B cell (primary cell): ENCODE data around the gene SLCO4C1. TPM values are rescaled to one million over a fixed set of nuclear protein-coding genes. Genes with fewer than 3 reads are reported as not detected.

ENCODE experiments used
- ATAC-seq: fragments of 200-7000 bp; cut with Tn5 transposase; one replicate; pipeline ENCODE4 v1.10.0; 2021; ENCODE audit warnings: low read depth, mild to moderate bottlenecking, moderate number of reproducible peaks, moderate library complexity
- CTCF ChIA-PET: fragments of 350-600 bp; sonication (Branson Sonifier 250); formaldehyde crosslinking; loops from one replicate; lab custom pipeline; 2021; ENCODE audit warnings: antibody characterized with exemption, inconsistent platforms; lab: Charles Lee
- POLR2A ChIA-PET: fragments of 350-600 bp; sonication (Branson Sonifier 250); formaldehyde crosslinking; loops from one replicate; lab custom pipeline; 2021; ENCODE audit warnings: antibody characterized with exemption; lab: Charles Lee
- DNase-seq: peaks from one replicate; pipeline ENCODE4 v3.0.0; 2013
- H2AFZ ChIP-seq: 2 replicates; pipeline ENCODE4 v1.6.1; 2012; ENCODE audit warnings: mild to moderate bottlenecking, low read depth, low read length; ENCODE audit not compliant: insufficient read depth, poor library complexity, severe bottlenecking
- H3K27ac ChIP-seq, 2 donors: 1 replicate in 1 of 2; 2 replicates in 1 of 2; pipeline ENCODE4 v1.5.1; 2012 to 2013; ENCODE audit warnings: low read length in 2 of 2, mild to moderate bottlenecking in 2 of 2, moderate library complexity in 1 of 2
- H3K27me3 ChIP-seq, 4 experiments: fragments of 200-600 bp in 1 of 4; sonication (generic) in 1 of 4; replicated peaks in 1 of 4; 1 replicate in 2 of 4; 2 replicates in 2 of 4; pipeline versions ENCODE4 v1.6.1 to v1.7.0; 2013 to 2016; ENCODE audit warnings: low read length in 3 of 4, mild to moderate bottlenecking in 2 of 4, mixed read lengths in 1 of 4, moderate library complexity in 1 of 4; ENCODE audit not compliant: insufficient read depth in 4 of 4, control insufficient read depth in 3 of 4; ENCODE audit errors: control extremely low read depth in 1 of 4
- H3K36me3 ChIP-seq, 2 experiments: replicated peaks in 1 of 2; 1 replicate in 1 of 2; 2 replicates in 1 of 2; pipeline versions ENCODE4 v1.6.1 to v1.7.1; 2013; ENCODE audit warnings: low read length in 1 of 2; ENCODE audit not compliant: insufficient read depth in 2 of 2, control insufficient read depth in 1 of 2; ENCODE audit errors: control extremely low read depth in 1 of 2, extremely low read depth in 1 of 2
- H3K4me1 ChIP-seq, 2 donors: fragments of 200-600 bp in 1 of 2; sonication (generic) in 1 of 2; 1 replicate in 1 of 2; 2 replicates in 1 of 2; pipeline versions ENCODE4 v1.5.1 to v1.6.1; 2013 to 2017; ENCODE audit warnings: low read length in 2 of 2; ENCODE audit not compliant: control insufficient read depth in 2 of 2, insufficient read depth in 2 of 2
- H3K4me2 ChIP-seq: replicated peaks from 2 replicates; pipeline ENCODE3; 2012; ENCODE audit warnings: mild to moderate bottlenecking, low read depth, low read length; ENCODE audit not compliant: poor library complexity, severe bottlenecking
- H3K4me3 ChIP-seq, 5 experiments: fragments of 200-600 bp in 1 of 5; sonication (generic) in 1 of 5; 1 replicate in 3 of 5; 2 replicates in 2 of 5; pipeline versions ENCODE4 v1.5.1 to v1.7.0; 2011 to 2016; ENCODE audit warnings: low read length in 4 of 5, mild to moderate bottlenecking in 4 of 5, low read depth in 2 of 5, control low read depth in 1 of 5, moderate library complexity in 1 of 5; ENCODE audit not compliant: insufficient read depth in 1 of 5; ENCODE audit errors: control extremely low read depth in 1 of 5, extremely low read depth in 1 of 5
- H3K79me2 ChIP-seq: fragments of 200-600 bp; sonication (generic); one replicate; pipeline ENCODE4 v1.6.0; 2016; ENCODE audit warnings: low read length; ENCODE audit not compliant: control insufficient read depth, insufficient read depth
- H3K9ac ChIP-seq: fragments of 200-600 bp; sonication (generic); 2 replicates; pipeline ENCODE4 v1.6.1; 2017; ENCODE audit warnings: mild to moderate bottlenecking, low read length, moderate library complexity
- H3K9me3 ChIP-seq, 3 donors: one replicate each; pipeline versions ENCODE4 v1.6.1 to v1.7.1; 2013; ENCODE audit warnings: low read length in 2 of 3; ENCODE audit not compliant: control insufficient read depth in 2 of 3, insufficient read depth in 1 of 3; ENCODE audit errors: control extremely low read depth in 1 of 3
- H4K20me1 ChIP-seq: 2 replicates; pipeline ENCODE4 v1.6.0; 2012; ENCODE audit warnings: mild to moderate bottlenecking, low read length; ENCODE audit not compliant: insufficient read depth, control insufficient read depth, poor library complexity, severe bottlenecking
- H3K27ac Mint-ChIP-seq: one replicate; pipeline ENCODE4 v1.8.0; 2021; ENCODE audit warnings: mixed read lengths
- H3K27me3 Mint-ChIP-seq: one replicate; pipeline ENCODE4 v1.8.0; 2021; ENCODE audit warnings: mixed read lengths
- H3K4me1 Mint-ChIP-seq: one replicate; pipeline ENCODE4 v1.8.0; 2021; ENCODE audit warnings: mixed read lengths
- H3K4me3 Mint-ChIP-seq: one replicate; pipeline ENCODE4 v1.8.0; 2021; ENCODE audit warnings: mixed read lengths
- H3K9me3 Mint-ChIP-seq: one replicate; pipeline ENCODE4 v1.8.0; 2022; ENCODE audit warnings: mixed read lengths; ENCODE audit not compliant: insufficient read depth
- CTCF ChIP-seq: fragments of 200-600 bp; IDR thresholded peaks from one replicate; pipeline ENCODE4 v1.8.0; 2022; ENCODE audit warnings: antibody characterized with exemption, mild to moderate bottlenecking
- EZH2 ChIP-seq: IDR thresholded peaks from 2 replicates; pipeline ENCODE4 v1.6.1; 2012; ENCODE audit warnings: borderline replicate concordance, low read depth, mild to moderate bottlenecking, moderate library complexity, low read length; ENCODE audit not compliant: insufficient read depth, poor library complexity, severe bottlenecking
- WGBS: methylation state at CpG from one replicate; pipeline ENCODE4 v1.1.5; 2013; ENCODE audit warnings: missing lambda C conversion rate; ENCODE audit not compliant: insufficient coverage; 5-methylcytosine and 5-hydroxymethylcytosine counted together
- intact Hi-C: fragments of 100-400 bp; cut with micrococcal nuclease; formaldehyde crosslinking; loops from one replicate; pipeline ENCODE4 v1.10.0; 2022
- polyA plus RNA-seq: library from polyadenylated mRNA; depleted of rRNA; stranded (reverse); fragments of >200 nt; gene quantifications from 2 replicates; pipeline ENCODE4 v1.2.3, GENCODE V29; 2012
- total RNA-seq, 2 donors: library from RNA; stranded (reverse); fragments of 120-200 nt in 1 of 2; gene quantifications; 1 replicate in 1 of 2; 2 replicates in 1 of 2; pipeline versions ENCODE4 v1.2.3 to v1.2.4, GENCODE V29; 2013 to 2022

Gene SLCO4C1
- total and polyA plus RNA-seq, 2 donors (not counting 1 experiment from before 2014, with no cell fraction given) = 0.36 to 0.42 TPM

- WGBS = no CpG with 5 or more reads among the region's 6 CpGs
- intact Hi-C loops = no loop called here
- Histone ChIP-seq H3K36me3 (no peaks in the 10 kb centered on the region), H3K4me1 (peaks cover 5 to 23% of the 10 kb centered on the region in 2 donors), H3K9me3 (no peaks in the 10 kb centered on the region), H3K27me3 (no peaks in the 10 kb centered on the region), H3K27ac (no peak overlapping the region), H3K4me2 (no peak overlapping the region), H3K4me3 (no peak overlapping the region), H2AFZ (no peak overlapping the region), H3K79me2 (no peaks in the 10 kb centered on the region), H3K9ac (no peak overlapping the region), H4K20me1 (no peaks in the 10 kb centered on the region)
- no peaks in the 10 kb centered on the region for H3K27me3 Mint-ChIP-seq
- no peak overlapping the region for H3K27ac Mint-ChIP-seq
- TF ChIP-seq EZH2 = no peak
- no peak for TF ChIP-seq CTCF
- CTCF ChIA-PET = no interaction called here
- POLR2A ChIA-PET = no interaction called here
- H3K4me3 Mint-ChIP-seq = no peak overlapping the region
- no peak for ATAC-seq
- H3K4me1 Mint-ChIP-seq = peaks cover 19% of the 10 kb centered on the region
- no peak for DNase-seq
- H3K9me3 Mint-ChIP-seq = no peaks in the 10 kb centered on the region
Observed at GRCh38 chr5:102289251-102289899, 6.7 kb downstream of the SLCO4C1 start.

DNA sequence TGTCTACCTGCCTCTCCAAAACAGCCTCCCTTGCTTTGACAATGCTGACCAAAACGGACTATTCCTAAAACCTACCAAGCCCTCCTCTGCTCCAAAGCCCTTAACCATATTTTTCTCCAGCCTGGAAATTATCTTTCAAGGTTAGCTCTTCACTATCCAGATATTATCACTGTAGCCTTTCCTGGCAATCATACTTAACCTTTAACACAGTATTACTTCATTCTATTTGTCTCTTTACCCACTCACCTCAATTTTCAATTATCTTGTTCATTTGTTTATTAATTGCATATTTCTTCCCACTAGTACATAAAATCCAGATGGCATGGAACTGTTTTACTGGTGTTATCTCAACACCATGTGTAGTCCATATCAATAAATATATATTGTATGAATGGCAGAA lies 7.5 kb downstream of the SLCO4C1 start:
- 100% methylated on average over 1 of the region's 1 CpG for WGBS
- intact Hi-C loops = no loop called here
- Mint-ChIP-seq H3K9me3 (no peaks in the 10 kb centered on the region), H3K4me3 (no peak overlapping the region), H3K27me3 (no peaks in the 10 kb centered on the region), H3K27ac (no peak overlapping the region), H3K4me1 (peaks cover 26% of the 10 kb centered on the region)
- Histone ChIP-seq H3K27me3 (no peaks in the 10 kb centered on the region), H2AFZ (no peak overlapping the region), H3K36me3 (no peaks in the 10 kb centered on the region), H3K4me2 (no peak overlapping the region), H3K79me2 (no peaks in the 10 kb centered on the region), H4K20me1 (no peaks in the 10 kb centered on the region), H3K9ac (no peak overlapping the region), H3K4me1 (peaks cover 12 to 30% of the 10 kb centered on the region in 2 donors), H3K4me3 (no peak overlapping the region), H3K9me3 (no peaks in the 10 kb centered on the region), H3K27ac (no peak overlapping the region)
- ATAC-seq = no peak
- POLR2A ChIA-PET = no interaction called here
- no peak for TF ChIP-seq CTCF
- TF ChIP-seq EZH2 = no peak
- no peak for DNase-seq
- CTCF ChIA-PET = no interaction called here
